LoVo (cell line): ENCODE results near the gene EFCAB8.
"Not testable (repeated sequence)": the region's sequence is repeated elsewhere in the genome, so short reads cannot be mapped to it uniquely, and the experiment has no call there.

ENCODE experiments used
- DNase-seq: peaks from one replicate; pipeline ENCODE4 v3.0.0-alpha.2; 2016; ENCODE audit warnings: low spot score

The EFCAB8 gene

GRCh38 chr20:32888636-32889035 is 29.9 kb downstream of the EFCAB8 start:
- no peak for DNase-seq

- DNase-seq: no peak
These were observed 30.6 kb downstream of the EFCAB8 start for GRCh38 chr20:32889281-32889680.

DNA sequence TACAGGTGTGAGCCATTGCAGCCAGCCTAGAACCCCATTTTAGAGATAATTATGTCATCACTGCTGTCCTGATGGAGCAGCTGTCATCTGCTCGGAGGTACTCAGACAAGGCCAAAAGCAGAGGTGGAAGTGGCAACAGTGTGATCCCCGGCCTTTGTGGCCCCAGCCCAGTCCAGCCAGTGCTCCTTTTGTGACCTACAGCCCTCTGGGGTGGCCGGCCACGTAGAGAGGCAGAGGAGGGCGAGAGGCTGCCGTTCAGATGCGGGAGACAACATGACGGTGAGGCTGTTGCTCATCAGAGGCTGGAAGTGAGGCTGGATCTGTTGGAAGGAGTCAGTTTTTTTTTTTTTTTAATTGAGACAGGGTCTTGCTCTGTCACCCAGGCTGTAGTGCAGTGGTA is 32.8 kb downstream of the EFCAB8 start:
- DNase-seq: no peak

DNA sequence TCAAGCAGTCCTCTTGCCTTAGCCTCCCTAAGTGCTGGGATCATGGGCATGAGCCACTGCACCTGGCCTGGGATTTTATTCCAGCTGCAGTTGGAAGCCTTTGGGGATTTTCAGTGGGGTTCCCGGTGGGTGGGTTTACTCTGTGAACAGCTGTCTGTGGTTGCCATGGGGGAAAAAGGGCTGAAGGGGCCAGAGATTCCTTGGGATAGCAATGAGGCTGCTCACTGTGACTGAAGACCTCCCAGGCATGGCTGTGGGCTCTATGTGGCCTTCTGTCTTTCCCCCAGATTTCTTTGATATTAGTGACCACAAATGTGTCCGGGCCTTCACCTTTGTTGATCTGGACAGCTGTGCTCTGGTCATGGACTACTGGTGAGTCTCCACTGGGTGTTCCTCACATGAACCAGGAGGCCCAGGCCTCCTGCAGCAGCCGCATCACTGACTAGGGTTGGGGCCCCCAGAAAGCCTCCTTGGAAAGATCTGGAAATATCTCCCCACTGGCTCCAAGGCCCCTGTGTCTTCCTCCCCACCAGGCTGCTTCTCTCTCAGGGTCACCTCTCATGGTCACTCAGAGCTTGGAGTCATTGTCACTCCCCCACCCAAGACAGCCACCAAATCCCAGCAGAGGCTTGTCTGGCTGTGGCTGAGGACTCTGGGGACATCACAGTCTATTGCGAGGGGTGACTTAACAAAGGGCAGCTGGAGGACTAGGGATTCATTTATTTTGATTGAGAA is 33.4 kb downstream of the EFCAB8 start:
- no peak for DNase-seq

GRCh38 chr20:32893263-32894025 is 34.7 kb downstream of the EFCAB8 start:
- DNase-seq: no peak

DNA sequence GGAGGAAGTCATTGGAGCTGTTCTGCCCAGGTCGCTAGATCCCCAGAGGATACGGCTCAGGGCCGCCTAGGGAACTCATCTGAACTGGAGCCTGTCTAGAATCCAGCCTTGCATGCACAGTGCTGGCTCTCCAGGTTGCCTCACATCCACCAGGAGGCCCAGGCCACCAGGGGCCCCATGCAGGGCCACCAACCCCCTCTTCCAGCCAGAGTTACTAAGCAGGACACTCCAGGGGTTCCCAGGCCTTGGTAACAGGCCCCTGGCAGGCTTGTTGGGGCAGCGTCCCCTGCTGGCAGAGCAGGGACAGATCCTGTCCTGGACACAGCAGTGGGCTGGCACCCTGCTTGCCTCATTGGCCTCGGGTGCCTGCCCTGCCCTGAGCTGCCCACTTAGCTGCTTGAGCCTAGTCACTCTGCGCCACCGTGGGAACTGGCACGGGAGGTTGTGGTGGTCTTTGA is 35.3 kb downstream of the EFCAB8 start:
- DNase-seq: no peak

GRCh38 chr20:32894711-32895355 is 36.1 kb downstream of the EFCAB8 start:
- no peak for DNase-seq

DNA sequence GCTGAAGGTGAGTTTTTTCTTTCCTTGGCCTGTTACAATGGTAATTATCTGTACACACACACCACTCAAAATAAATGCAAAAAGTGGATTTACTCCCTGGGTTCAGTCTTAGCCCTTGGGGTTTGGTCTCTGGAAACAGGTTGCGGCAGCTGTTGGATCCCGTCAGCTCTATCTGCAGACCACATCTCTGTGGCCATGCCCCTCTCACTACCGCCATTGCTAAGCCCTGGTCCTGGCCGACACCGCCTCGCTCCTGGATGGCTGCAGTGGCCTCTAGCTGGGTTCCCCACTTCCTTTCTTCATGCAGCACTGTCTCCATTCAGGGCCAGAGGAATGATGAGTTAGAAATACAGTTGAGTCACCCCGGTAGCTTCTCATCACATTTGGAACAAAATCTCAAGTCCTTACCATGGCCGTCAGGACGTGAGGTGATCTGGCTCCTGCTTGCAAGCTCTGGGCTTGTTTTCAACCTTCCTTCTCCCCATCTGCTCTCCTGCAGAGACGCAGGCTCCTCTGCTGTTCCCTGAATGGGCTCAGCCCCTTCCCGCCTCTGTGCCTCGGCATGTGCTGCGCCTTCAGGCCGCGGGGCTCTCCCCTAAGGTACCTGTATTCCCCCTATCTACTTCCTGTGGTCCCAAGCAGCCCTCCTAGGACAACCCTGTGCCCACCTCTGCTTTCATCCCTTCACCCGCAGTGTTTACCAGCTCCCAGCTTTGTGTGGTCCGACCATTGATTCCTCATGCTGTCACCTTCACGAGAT is 38.0 kb downstream of the EFCAB8 start:
- no peak for DNase-seq

- DNase-seq: no peak
These were observed 40.0 kb downstream of the EFCAB8 start for GRCh38 chr20:32898729-32899128.

- DNase-seq: peak; percentile 55
These were observed 44.0 kb downstream of the EFCAB8 start for GRCh38 chr20:32902456-32903420.

DNA sequence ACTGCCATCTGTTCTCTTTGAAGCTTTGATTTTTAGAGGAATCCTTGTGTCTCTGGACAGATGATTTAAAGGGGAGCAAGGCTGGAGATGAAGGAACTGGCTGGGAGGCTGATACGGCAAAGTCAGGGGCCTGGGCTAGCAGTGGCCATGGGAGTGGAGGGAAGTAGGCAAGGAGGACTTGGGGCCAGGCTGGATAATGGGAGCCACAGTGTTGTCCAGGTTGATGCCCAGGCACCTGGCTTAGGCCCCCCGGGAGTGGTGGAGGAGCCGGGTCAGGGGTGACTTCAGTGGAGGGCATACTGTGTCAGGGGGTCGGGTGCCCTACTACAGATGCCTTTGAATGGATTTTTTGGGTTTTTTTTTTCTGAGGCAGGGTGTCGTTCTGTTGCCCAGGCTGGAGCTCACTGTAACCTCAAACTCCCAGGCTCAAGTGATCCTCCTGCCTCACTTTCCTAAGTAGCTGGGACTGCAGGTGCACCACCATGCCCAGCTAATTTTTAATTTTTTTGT is 45.0 kb downstream of the EFCAB8 start:
- no peak for DNase-seq

- DNase-seq: not testable (repeated sequence)
These were observed 46.0 kb downstream of the EFCAB8 start for GRCh38 chr20:32904678-32905077.

- DNase-seq: no peak
These were observed 47.5 kb downstream of the EFCAB8 start for GRCh38 chr20:32906200-32906599.

- DNase-seq: no peak
These were observed 48.3 kb downstream of the EFCAB8 start for GRCh38 chr20:32906871-32907495.

DNA sequence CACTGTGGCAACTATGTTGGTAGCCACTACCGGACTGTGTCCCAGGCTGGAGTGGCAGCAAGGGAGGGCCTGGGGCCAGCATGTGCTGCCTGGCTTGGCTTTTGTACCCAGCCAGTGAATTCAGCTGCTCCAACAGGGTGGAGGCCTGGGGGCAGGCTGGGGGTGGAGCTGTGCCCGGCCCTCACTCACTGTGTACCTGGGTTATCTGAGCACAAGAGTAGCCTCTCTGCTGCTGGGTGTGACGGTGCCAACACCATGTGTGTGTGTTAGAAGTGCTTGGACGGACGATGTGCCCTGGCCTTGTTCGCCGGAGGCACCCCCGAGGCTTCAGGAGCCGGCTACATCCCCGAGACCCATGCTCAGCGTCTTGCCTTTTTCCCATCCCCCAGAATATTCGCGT is 49.2 kb downstream of the EFCAB8 start:
- no peak for DNase-seq

DNA sequence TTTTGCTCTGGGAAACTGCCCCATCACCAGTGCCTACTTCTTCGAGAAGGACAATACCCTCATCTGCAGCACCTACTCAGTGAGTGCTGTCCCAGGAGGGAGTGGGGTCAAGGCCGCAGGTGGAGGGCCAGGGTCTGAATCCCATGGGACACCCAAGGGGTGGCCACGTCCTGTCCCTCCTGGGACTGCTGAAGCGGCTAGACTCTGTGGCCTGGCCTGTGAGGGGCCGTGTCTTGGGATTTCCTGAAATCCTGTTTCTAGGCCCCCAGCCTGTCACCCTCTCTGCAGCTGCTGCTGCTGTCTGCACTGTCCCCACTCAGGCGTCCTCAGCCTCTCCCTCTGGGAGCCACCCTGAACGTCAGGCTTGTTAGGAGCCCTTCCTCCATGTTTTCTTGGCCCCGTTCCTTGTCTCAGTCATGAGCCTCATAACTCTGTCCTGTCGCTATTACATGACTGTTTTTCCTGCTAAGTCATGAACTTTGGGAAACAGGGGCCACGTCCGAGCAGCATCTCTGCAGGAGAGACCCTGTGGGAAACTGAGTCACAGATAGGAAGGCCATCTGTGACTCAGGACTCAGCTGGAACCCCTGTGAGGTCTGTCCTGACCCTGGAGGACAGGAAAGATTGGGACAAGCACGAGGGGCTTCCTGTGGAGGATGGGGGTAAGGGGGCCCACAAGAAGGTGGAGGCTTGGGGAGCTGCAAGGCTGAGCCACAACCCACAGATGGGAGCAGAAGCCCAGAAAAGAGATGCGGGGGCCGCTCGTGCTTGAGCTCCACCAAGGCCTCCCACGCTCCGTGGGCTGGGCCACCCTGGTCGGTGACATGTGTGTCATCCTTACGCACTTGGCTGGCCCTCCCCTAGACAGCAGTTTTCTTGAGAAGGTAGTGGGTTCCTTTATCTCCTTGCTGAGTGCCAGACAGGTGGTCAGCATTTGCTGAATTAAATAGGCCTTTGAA is 49.9 kb downstream of the EFCAB8 start:
- no peak for DNase-seq

DNA sequence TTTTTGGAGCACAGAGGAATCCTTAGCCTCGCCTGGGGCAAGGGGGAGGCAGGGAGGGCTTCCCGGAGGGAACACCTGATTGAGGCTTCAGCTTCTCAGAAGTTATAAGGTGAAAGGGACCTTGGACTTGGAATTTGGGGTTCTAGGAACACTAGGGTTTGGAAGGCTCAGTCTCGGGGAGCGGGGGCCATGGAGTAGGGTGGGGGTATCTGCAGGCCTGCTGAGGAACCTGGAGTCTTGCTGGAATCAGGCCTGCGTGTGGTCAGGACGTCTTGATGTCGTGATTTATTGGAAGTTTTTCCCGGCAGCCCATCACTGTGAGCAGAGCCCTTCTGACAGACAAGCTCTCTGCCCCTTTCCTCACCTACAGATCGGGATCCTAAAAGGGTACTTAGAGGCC is 50.7 kb downstream of the EFCAB8 start:
- no peak for DNase-seq

- no peak for DNase-seq
These were observed 51.3 kb downstream of the EFCAB8 start for GRCh38 chr20:32909896-32910571.

- no peak for DNase-seq
These were observed 52.6 kb downstream of the EFCAB8 start for GRCh38 chr20:32911355-32911754.
